ENCODE data around the gene MRAS. TPM values are rescaled to one million over a fixed set of nuclear protein-coding genes. Genes with fewer than 3 reads are reported as not detected.

Gene MRAS
- total RNA-seq, 1 experiment from 2014 or later = 13.2 TPM

GRCh38 chr3:138434276-138434874, 86.0 kb downstream of the MRAS start, which contains the start of gene ESYT3:
TSS of gene ESYT3 (plus strand) at chr3:138434616. CDS start at chr3:138434799, 183 bp downstream.
- peak within 1 kb of the TSS; percentile 79 for H3K4me3 Mint-ChIP-seq (ENCODE audit: low read depth, unreplicated experiment)
- CTCF ChIA-PET = interaction anchor here (0.6 to 2.1 kb wide), 9 partner anchors 10 to 502 kb away, joined by 3 to 10 read pairs (median 6); no protein-coding TSS in a partner anchor
- DNase-seq = peak; percentile 96
- peaks cover 13% of the 10 kb centered on the region for H3K4me1 Mint-ChIP-seq (ENCODE audit: low read depth, unreplicated experiment)
- intact Hi-C loops (cut with micrococcal nuclease; ENCODE audit: unreplicated experiment) = no loop called here
- BruUV-seq (replicated peaks) = no TSS peak
- peaks cover 3% of the 10 kb centered on the region for H3K9me3 Mint-ChIP-seq (ENCODE audit: low read depth, unreplicated experiment)
- peaks cover 79% of the 10 kb centered on the region for H3K27me3 Mint-ChIP-seq (ENCODE audit: unreplicated experiment)
- peak within 1 kb of the TSS; percentile 68 for H3K27ac Mint-ChIP-seq (ENCODE audit: unreplicated experiment)
- no peak for TF ChIP-seq CTCF (IDR thresholded peaks at IDR 0.05; ENCODE audit: unreplicated experiment)
- peaks cover 16% of the 10 kb centered on the region for H3K36me3 Mint-ChIP-seq (ENCODE audit: insufficient read depth, unreplicated experiment)

- no peak for TF ChIP-seq CTCF (IDR thresholded peaks at IDR 0.05; ENCODE audit: unreplicated experiment)
- H3K4me1 Mint-ChIP-seq (ENCODE audit: low read depth, unreplicated experiment) = peaks cover 13% of the 10 kb centered on the region
- DNase-seq = peak; percentile 57
- H3K4me3 Mint-ChIP-seq (ENCODE audit: low read depth, unreplicated experiment) = peak overlapping the region; percentile 79
- intact Hi-C loops (cut with micrococcal nuclease; ENCODE audit: unreplicated experiment) = no loop called here
- H3K27me3 Mint-ChIP-seq (ENCODE audit: unreplicated experiment) = peaks cover 87% of the 10 kb centered on the region
- no peak overlapping the region for H3K27ac Mint-ChIP-seq (ENCODE audit: unreplicated experiment)
- H3K9me3 Mint-ChIP-seq (ENCODE audit: low read depth, unreplicated experiment) = peaks cover 3% of the 10 kb centered on the region
- BruUV-seq (replicated peaks) = no TSS peak
- CTCF ChIA-PET = interaction anchor here (0.5 to 2.1 kb wide), 9 partner anchors 10 to 1819 kb away, joined by 3 to 10 read pairs (median 5); no protein-coding TSS in a partner anchor
- H3K36me3 Mint-ChIP-seq (ENCODE audit: insufficient read depth, unreplicated experiment) = peaks cover 16% of the 10 kb centered on the region
These were observed 86.7 kb downstream of the MRAS start for GRCh38 chr3:138434875-138435772.

GRCh38 chr3:138435840-138436239, 87.5 kb downstream of the MRAS start:
- Mint-ChIP-seq H3K4me3 (ENCODE audit: low read depth, unreplicated experiment) (peak overlapping the region; percentile 79), H3K9me3 (ENCODE audit: low read depth, unreplicated experiment) (peaks cover 3% of the 10 kb centered on the region), H3K4me1 (ENCODE audit: low read depth, unreplicated experiment) (peaks cover 13% of the 10 kb centered on the region), H3K27ac (ENCODE audit: unreplicated experiment) (no peak overlapping the region), H3K27me3 (ENCODE audit: unreplicated experiment) (peaks cover 87% of the 10 kb centered on the region), H3K36me3 (ENCODE audit: insufficient read depth, unreplicated experiment) (peaks cover 16% of the 10 kb centered on the region)
- no peak for TF ChIP-seq CTCF (IDR thresholded peaks at IDR 0.05; ENCODE audit: unreplicated experiment)
- BruUV-seq (replicated peaks) = no TSS peak
- intact Hi-C loops (cut with micrococcal nuclease; ENCODE audit: unreplicated experiment) = no loop called here
- CTCF ChIA-PET = no interaction called here
- no peak for DNase-seq

DNA sequence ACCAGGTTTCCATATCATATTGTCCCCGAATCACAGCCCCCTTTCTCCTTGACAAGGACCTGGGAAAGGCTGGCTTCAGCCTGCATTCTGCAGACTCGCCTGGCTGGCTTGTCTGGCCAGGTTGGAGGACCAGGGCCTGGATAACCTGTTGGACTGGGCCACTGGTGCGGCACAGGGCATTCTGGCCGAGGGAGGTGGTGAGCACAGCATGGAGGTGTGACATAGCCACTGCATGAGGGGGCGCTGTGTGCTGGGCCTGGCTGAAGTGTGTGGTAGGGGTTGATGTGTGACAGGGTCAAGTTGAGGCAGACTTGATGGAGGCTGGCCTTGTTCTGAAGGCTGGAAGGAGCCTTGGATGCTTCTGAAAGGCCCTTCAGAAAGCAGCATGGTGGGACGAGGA, 88.9 kb downstream of the MRAS start:
- no TSS peak for BruUV-seq (replicated peaks)
- Mint-ChIP-seq H3K27me3 (ENCODE audit: unreplicated experiment) (peaks cover 72% of the 10 kb centered on the region), H3K36me3 (ENCODE audit: insufficient read depth, unreplicated experiment) (peaks cover 16% of the 10 kb centered on the region), H3K9me3 (ENCODE audit: low read depth, unreplicated experiment) (peaks cover 3% of the 10 kb centered on the region), H3K27ac (ENCODE audit: unreplicated experiment) (no peak overlapping the region), H3K4me1 (ENCODE audit: low read depth, unreplicated experiment) (peaks cover 13% of the 10 kb centered on the region), H3K4me3 (ENCODE audit: low read depth, unreplicated experiment) (no peak overlapping the region)
- CTCF ChIA-PET = interaction anchor here (0.6 kb wide), 1 partner anchor 656 kb away, joined by 3 read pairs; no protein-coding TSS in a partner anchor
- intact Hi-C loops (cut with micrococcal nuclease; ENCODE audit: unreplicated experiment) = no loop called here
- no peak for DNase-seq
- no peak for TF ChIP-seq CTCF (IDR thresholded peaks at IDR 0.05; ENCODE audit: unreplicated experiment)

All from Calu3 (cell line).